Astrocyte of the cerebellum (primary cell): ENCODE measurements around the gene RNF220.

ENCODE experiments used
- DNase-seq: peaks from one replicate; pipeline ENCODE4 v3.0.0-alpha.2; 2011; ENCODE audit warnings: low read depth
- H3K4me3 ChIP-seq: 2 replicates; pipeline ENCODE4 v1.5.1; 2011; ENCODE audit warnings: mild to moderate bottlenecking, low read depth, low read length, moderate library complexity
- in situ Hi-C: cut with HindIII; loops from 2 replicates; pipeline ENCODE4 v1.10.0; 2017; ENCODE audit warnings: low sequenced_read_pairs
- TF ChIP-seq, protein P1 (sequence below): IDR thresholded peaks from 2 replicates; pipeline ENCODE4 v1.5.1; 2012; ENCODE audit warnings: low read length, low read depth, moderate library complexity, mild to moderate bottlenecking; ENCODE audit errors: missing control alignments

The RNF220 gene

DNA sequence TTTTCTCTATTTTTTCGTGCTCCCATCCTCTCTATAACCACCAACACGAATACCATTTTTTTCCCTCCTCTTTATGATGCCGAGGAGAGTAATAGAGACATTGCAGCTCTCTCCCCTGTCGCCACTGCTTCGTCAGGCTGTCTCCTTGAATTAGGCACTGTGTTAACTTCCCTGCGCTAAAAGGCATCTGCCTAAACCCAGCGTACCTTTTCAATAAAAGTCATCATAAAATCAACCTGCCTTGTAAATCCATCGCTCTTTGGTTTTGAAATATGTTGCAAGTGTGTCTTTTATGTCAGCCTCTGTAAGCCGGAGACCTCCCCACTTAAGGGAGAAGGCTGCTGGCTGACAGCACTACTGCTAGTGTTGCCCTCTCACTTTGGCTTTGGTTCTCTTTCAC, 8.7 kb downstream of the RNF220 start:
- in situ Hi-C loops = no loop called here
- TF ChIP-seq, protein P1, sequence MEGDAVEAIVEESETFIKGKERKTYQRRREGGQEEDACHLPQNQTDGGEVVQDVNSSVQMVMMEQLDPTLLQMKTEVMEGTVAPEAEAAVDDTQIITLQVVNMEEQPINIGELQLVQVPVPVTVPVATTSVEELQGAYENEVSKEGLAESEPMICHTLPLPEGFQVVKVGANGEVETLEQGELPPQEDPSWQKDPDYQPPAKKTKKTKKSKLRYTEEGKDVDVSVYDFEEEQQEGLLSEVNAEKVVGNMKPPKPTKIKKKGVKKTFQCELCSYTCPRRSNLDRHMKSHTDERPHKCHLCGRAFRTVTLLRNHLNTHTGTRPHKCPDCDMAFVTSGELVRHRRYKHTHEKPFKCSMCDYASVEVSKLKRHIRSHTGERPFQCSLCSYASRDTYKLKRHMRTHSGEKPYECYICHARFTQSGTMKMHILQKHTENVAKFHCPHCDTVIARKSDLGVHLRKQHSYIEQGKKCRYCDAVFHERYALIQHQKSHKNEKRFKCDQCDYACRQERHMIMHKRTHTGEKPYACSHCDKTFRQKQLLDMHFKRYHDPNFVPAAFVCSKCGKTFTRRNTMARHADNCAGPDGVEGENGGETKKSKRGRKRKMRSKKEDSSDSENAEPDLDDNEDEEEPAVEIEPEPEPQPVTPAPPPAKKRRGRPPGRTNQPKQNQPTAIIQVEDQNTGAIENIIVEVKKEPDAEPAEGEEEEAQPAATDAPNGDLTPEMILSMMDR = no peak
- no peak for DNase-seq
- H3K4me3 ChIP-seq = no peak overlapping the region

DNA sequence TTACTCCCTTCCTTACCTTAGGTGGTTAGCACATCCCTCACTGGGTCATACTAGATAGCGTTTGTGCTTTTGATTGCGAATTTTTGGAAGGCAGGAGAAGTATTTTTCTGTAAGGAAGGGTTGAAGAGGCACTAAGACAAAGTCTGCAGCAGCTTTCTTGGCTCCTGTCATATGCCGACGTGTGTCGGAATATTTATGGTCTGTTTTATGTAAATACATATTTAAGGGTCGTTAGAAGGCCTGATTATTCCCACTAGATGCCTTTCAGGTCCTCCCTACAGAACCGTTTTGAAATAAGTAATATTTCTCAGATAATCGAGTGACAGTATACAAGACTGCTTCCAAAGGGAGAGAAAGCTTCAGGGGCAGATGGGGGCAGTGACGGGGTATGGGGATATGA, 10.0 kb downstream of the RNF220 start:
- H3K4me3 ChIP-seq = no peak overlapping the region
- in situ Hi-C loops = no loop called here
- TF ChIP-seq, protein P1 = no peak
- DNase-seq = no peak

DNA sequence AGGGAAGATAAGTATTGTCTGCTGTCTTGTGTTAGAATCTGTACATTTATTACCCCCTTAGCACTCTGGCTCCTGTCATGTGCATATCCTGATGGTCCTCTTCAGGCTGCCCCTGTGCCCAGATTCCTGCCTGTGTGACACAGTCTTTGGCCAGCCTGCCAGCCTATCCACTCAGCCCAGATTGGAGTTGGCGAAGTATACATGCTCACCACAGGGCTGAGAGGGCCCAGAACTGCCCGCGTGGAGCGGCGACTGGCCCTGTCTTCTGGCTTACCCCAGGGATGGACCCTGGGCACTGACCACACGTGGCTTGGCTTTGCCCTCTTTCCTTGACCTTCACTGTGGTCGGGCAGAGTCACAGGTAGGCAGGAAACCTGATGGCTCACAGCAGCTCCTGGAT, 11.4 kb downstream of the RNF220 start:
- TF ChIP-seq, protein P1 = no peak
- in situ Hi-C loops = no loop called here
- DNase-seq = no peak
- H3K4me3 ChIP-seq = no peak overlapping the region

DNA sequence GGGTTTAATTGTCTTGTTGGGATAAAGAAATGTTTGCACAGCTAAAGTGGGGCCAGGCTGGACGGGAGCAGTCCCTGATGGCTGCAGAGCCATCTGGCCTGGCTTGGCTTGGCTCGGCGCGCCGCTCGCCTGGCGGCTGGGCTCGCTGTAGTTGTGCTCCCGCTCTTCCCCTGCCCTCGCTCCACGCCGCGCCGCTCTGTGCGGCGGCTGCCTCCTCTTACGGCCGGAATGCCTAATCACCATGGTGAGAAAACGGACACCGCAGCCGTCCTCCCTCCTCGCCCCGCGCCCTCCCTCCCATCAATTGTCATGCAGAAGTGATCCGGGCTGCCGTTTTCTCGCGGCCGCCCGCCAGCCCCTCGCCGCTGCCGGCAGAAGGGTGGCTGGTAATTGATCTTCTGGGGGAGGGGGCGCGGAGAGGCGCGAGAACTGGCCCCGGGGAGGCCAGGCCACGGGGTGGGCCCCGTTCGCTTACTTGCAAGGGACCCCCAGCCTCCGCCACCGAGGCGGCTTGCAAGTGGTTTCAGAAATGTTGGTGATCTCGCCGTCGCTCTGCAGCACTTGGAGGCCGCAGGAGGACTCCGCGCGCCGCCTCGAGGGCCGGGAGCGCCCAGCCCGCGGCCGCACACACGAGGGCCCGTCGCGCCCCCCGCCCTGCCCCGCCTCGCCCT, 12.4 kb downstream of the RNF220 start:
- in situ Hi-C loops = no loop called here
- TF ChIP-seq, protein P1 = no peak

DNA sequence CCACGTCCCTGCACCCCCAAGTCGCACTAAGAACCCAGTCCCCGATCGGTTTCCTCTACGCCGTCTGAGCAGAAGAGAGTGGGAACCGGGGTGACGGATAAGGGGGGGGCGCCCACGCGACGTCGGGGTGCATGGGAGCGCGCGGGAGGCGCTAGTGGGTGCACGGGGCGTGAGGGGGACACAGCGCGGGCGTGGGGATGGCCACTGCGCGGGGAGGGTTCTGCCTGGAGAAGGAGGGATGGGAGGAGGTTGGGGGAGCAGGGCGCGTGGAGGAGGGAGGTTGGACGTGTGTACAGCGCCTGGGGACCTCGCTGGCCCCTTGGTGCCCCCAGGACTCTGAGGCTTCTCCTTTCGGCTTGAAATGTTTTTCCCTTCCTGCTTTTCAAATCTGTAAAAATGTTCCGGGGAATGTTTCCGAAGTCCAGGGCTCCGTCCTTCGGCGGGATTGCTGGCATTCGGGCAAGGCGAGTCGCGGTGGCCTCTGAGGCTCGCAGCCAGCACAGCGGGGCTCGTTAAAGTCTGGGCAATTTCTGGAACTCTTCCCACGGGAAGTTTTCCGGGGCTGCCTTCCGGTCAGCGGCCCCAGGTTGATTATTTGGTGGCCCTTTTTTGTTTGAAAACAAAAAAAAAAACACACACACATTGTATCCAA, 13.1 kb downstream of the RNF220 start:
- TF ChIP-seq, protein P1 = no peak
- in situ Hi-C loops = no loop called here
- no peak for DNase-seq
- no peak overlapping the region for H3K4me3 ChIP-seq

More for the DNA sequence above, 12.4 kb downstream of the RNF220 start:
- no peak overlapping the region for H3K4me3 ChIP-seq
- DNase-seq = no peak

DNA sequence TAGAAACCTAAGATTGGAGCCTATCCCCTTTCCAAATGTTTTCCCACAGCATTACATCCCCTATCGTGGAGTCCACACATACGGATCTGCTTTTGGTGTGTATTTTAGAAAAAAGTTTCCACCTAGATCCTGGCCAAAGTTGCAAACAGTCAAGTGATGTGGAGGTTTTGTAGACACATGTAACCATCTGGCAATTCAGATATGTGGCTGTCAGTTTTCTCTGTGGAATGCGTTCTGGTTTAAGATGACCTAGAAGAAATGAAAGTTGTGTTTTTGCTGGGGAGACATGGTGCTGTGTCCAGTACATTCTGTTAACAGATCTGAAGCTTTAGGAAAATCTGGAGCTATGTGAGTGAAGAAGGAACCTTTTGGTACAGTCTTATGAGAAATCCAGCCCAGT, 14.8 kb downstream of the RNF220 start:
- no peak overlapping the region for H3K4me3 ChIP-seq
- in situ Hi-C loops = no loop called here

More for the DNA sequence above, 14.8 kb downstream of the RNF220 start:
- DNase-seq = no peak
- TF ChIP-seq, protein P1 = no peak
